K562 (cell line): ENCODE measurements around the gene RPS6KA2.

Experiments
- CBX5 ChIP-seq: IDR thresholded peaks from 2 replicates; pipeline ENCODE4 v1.6.1; 2014; ENCODE audit warnings: low read depth, borderline replicate concordance
- CTCF ChIP-seq, 3 experiments: IDR thresholded peaks in 2 of 3; conservative IDR thresholded peaks in 1 of 3; 2 replicates each; pipeline ENCODE4 v1.5.1; 2011 to 2012; ENCODE audit warnings: low read length in 3 of 3, mild to moderate bottlenecking in 3 of 3, control low read depth in 2 of 3, improper control_type of control experiment in 1 of 3, inconsistent platforms in 1 of 3, low read depth in 1 of 3, mixed read lengths in 1 of 3, moderate library complexity in 1 of 3; ENCODE audit not compliant: insufficient read depth in 2 of 3
- EZH2 ChIP-seq: IDR thresholded peaks from 2 replicates; pipeline ENCODE4 v1.6.1; 2012; ENCODE audit warnings: low read depth, mild to moderate bottlenecking, inconsistent platforms, low read length, borderline replicate concordance
- GTF3C2 ChIP-seq: IDR thresholded peaks from 3 replicates; pipeline ENCODE4 v1.6.1; 2011; ENCODE audit warnings: borderline replicate concordance, mild to moderate bottlenecking, moderate library complexity; ENCODE audit not compliant: insufficient read length; ENCODE audit errors: extremely low read depth
- MBD2 ChIP-seq: sonication (generic); IDR thresholded peaks from 2 replicates; pipeline ENCODE4 v1.6.1; 2016; ENCODE audit warnings: low read depth, borderline replicate concordance
- MTA3 ChIP-seq: fragments of 450-650 bp; formaldehyde crosslinking; IDR thresholded peaks from 2 replicates; pipeline ENCODE4 v1.6.1; 2017; ENCODE audit warnings: mild to moderate bottlenecking, borderline replicate concordance
- NCOA4 ChIP-seq: fragments of 450-650 bp; IDR thresholded peaks from 2 replicates; pipeline ENCODE4 v1.6.1; 2018; ENCODE audit warnings: mild to moderate bottlenecking; ENCODE audit not compliant: partially characterized antibody
- POLR2A ChIP-seq: fragments of 450-650 bp; conservative IDR thresholded peaks from 2 replicates; pipeline ENCODE4 v1.6.1; 2016
- TCFL5 ChIP-seq: fragments of 250-450 bp; sonication (Bioruptor Pico); conservative IDR thresholded peaks from 2 replicates; pipeline ENCODE4 v1.6.1; 2021; ENCODE audit warnings: mild to moderate bottlenecking, moderate library complexity, matching md5 sums
- XRCC4 ChIP-seq: IDR thresholded peaks from one replicate; pipeline ENCODE4 v1.6.1; 2011; ENCODE audit not compliant: insufficient read depth, insufficient read length; ENCODE audit errors: extremely low read depth
- YY1 ChIP-seq, 3 experiments: IDR thresholded peaks; 2 replicates each; pipeline ENCODE4 v1.6.1; 2011; ENCODE audit warnings: low read length in 2 of 3, mild to moderate bottlenecking in 2 of 3, moderate library complexity in 2 of 3, borderline replicate concordance in 1 of 3, control low read depth in 1 of 3, low read depth in 1 of 3; ENCODE audit not compliant: insufficient read depth in 3 of 3, insufficient replicate concordance in 2 of 3, control insufficient read depth in 1 of 3, insufficient read length in 1 of 3; ENCODE audit errors: extremely low read depth in 1 of 3
- ZNF407 ChIP-seq: fragments of 450-650 bp; IDR thresholded peaks from 2 replicates; pipeline ENCODE4 v1.6.1; 2016; ENCODE audit warnings: low read depth
- TF ChIP-seq, protein P1 (sequence below): fragments of 450-650 bp; IDR thresholded peaks from 2 replicates; pipeline ENCODE4 v1.7.1; 2018; ENCODE audit warnings: mild to moderate bottlenecking, low read depth; ENCODE audit not compliant: partially characterized antibody
- TF ChIP-seq, protein P2 (sequence below), 2 experiments: fragments of 450-650 bp; IDR thresholded peaks; 2 replicates each; pipeline ENCODE4 v1.6.1; 2016

DNA sequence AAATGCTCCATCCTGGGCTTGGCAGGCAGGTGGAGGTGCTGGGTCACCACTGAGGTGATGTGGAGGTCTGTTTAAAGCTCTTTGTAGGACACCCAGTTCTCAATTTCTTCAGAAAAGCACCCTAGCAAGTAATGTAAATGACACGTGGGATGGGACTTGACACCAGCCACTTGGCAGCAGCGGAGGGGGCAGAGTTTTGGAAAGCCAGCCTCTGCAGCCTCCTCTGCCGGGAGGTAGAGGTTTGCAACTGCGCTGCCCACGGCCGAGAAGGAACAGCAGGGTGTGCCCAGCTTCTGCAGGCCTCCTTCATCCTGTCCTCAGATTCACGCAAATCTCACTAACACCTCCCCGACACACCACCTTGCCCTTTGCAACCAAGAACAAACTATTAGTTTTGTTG is 117.9 kb downstream of the RPS6KA2 start:
- TF ChIP-seq NCOA4 (no peak), MBD2 (no peak), CTCF (IDR thresholded peaks at IDR 0.05 in 2 of 3, conservative IDR thresholded peaks at IDR 0.05 in 1 of 3; ENCODE audit: insufficient read depth in 2 of 3, low read depth in 1 of 3, low read length in 3 of 3) (no peak), YY1 (IDR thresholded peaks at IDR 0.05; ENCODE audit: borderline replicate concordance in 1 of 3, control insufficient read depth in 1 of 3, extremely low read depth in 1 of 3, insufficient read depth in 3 of 3, insufficient read length in 1 of 3, insufficient replicate concordance in 2 of 3, low read depth in 1 of 3, low read length in 2 of 3) (no peak), EZH2 (no peak), CBX5 (no peak), ZNF407 (no peak), XRCC4 (no peak), MTA3 (no peak), TCFL5 (CRISPR knock-in tag) (no peak), POLR2A (no peak), GTF3C2 (no peak)
- TF ChIP-seq, protein P1, sequence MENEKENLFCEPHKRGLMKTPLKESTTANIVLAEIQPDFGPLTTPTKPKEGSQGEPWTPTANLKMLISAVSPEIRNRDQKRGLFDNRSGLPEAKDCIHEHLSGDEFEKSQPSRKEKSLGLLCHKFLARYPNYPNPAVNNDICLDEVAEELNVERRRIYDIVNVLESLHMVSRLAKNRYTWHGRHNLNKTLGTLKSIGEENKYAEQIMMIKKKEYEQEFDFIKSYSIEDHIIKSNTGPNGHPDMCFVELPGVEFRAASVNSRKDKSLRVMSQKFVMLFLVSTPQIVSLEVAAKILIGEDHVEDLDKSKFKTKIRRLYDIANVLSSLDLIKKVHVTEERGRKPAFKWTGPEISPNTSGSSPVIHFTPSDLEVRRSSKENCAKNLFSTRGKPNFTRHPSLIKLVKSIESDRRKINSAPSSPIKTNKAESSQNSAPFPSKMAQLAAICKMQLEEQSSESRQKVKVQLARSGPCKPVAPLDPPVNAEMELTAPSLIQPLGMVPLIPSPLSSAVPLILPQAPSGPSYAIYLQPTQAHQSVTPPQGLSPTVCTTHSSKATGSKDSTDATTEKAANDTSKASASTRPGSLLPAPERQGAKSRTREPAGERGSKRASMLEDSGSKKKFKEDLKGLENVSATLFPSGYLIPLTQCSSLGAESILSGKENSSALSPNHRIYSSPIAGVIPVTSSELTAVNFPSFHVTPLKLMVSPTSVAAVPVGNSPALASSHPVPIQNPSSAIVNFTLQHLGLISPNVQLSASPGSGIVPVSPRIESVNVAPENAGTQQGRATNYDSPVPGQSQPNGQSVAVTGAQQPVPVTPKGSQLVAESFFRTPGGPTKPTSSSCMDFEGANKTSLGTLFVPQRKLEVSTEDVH, result no peak
- TF ChIP-seq, protein P2, sequence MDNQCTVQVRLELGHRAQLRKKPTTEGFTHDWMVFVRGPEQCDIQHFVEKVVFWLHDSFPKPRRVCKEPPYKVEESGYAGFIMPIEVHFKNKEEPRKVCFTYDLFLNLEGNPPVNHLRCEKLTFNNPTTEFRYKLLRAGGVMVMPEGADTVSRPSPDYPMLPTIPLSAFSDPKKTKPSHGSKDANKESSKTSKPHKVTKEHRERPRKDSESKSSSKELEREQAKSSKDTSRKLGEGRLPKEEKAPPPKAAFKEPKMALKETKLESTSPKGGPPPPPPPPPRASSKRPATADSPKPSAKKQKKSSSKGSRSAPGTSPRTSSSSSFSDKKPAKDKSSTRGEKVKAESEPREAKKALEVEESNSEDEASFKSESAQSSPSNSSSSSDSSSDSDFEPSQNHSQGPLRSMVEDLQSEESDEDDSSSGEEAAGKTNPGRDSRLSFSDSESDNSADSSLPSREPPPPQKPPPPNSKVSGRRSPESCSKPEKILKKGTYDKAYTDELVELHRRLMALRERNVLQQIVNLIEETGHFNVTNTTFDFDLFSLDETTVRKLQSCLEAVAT (IDR thresholded peaks at IDR 0.05), result no peak
